IPS-15b (cell line): ENCODE measurements around the gene SPATA4.

ENCODE experiments used
- H3K27me3 ChIP-seq: one replicate; pipeline ENCODE4 v1.6.1; 2013; ENCODE audit warnings: low read length; ENCODE audit not compliant: control insufficient read depth, insufficient read depth
- H3K36me3 ChIP-seq: one replicate; pipeline ENCODE4 v1.6.1; 2013; ENCODE audit warnings: low read length; ENCODE audit not compliant: control insufficient read depth, insufficient read depth
- H3K4me1 ChIP-seq: one replicate; pipeline ENCODE4 v1.6.1; 2013; ENCODE audit warnings: mild to moderate bottlenecking, low read length; ENCODE audit not compliant: control insufficient read depth, insufficient read depth
- H3K4me3 ChIP-seq: one replicate; pipeline ENCODE4 v1.5.1; 2013; ENCODE audit warnings: low read depth, low read length
- H3K9ac ChIP-seq: one replicate; pipeline ENCODE4 v1.6.1; 2013; ENCODE audit warnings: low read depth, mild to moderate bottlenecking, low read length
- H3K9me3 ChIP-seq: one replicate; pipeline ENCODE4 v1.6.1; 2013; ENCODE audit warnings: mild to moderate bottlenecking, low read length; ENCODE audit not compliant: control insufficient read depth, insufficient read depth

SPATA4 gene

DNA sequence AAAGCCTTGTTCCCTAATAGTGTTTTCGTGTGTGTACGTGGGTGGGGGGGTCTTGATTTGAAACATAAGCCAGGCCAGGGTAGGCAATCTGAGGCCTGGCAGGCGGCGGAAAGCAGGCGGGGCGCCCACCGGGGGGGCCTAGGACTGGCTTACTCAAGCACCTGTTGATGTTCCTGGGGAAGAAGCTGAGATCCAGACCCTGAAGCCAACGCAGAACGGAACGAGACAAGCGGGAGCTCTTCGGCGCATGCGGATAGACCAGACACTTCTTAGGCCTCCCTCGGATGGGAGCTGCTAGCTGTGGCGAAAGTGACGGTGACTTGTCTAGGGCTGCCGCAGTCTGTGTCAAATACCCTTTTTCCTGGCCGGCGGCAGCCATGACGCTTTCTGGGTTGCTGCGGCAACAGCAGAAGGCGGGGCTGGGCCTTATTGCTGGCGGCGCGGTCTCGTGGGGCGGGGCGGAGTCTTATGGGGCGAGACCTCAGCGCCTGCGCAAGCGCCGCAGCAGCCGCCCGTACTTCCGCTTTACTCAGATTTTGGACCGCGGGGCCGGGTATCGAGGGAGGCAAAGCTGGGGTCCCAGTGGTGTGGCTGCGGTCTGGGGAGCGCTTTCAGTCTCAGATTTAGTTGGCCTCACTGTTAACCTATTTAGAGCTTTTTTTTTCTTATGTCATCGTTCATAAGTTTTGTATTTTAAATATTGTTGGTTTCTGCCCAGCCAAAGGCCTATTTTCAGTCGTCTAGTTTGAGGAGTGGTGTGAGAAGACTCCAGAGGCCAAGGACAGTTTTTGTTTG lies at the start of gene SPATA4:
Gene SPATA4, minus strand, starts transcription at position 402 of the 795 bp plus-strand sequence. Its CDS starts 23 bp downstream, at position 379.
- H3K4me1 ChIP-seq, result peaks cover 7% of the 10 kb centered on the region
- H3K9ac ChIP-seq, result no peak within 1 kb of the TSS
- no peaks in the 10 kb centered on the region for H3K36me3 ChIP-seq
- no peaks in the 10 kb centered on the region for H3K27me3 ChIP-seq
- H3K9me3 ChIP-seq, result no peaks in the 10 kb centered on the region
- peak within 1 kb of the TSS; percentile 89 for H3K4me3 ChIP-seq

DNA sequence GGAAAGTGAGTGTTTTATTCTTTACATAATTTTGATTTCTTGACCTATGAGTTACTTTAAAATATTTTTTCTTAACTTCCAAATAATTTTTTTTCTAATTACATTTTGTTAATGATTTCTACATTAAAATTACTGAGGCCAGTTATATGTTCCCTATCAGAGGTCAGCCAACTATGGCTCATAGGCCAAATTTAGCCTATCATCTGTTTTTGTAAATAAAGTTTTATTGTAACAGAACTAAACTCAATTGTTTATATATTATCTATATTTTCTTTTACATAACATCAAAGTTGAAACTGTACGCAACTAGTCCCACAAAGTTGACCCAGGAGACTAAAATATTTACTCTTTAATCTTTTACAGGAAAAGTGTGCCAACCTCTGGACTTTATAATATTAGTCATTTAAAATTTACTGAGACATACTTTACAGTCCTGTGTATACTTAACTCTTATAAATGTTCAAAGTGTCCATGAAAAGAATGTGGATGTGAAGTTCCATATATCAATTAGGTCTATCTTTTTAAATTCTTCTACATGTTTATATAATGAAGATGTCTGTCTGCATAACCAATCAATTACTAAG lies 47.5 kb upstream of the SPATA4 start:
- no peaks in the 10 kb centered on the region for H3K27me3 ChIP-seq
- H3K9me3 ChIP-seq, result no peaks in the 10 kb centered on the region
- H3K9ac ChIP-seq, result no peak overlapping the region
- H3K4me1 ChIP-seq, result no peaks in the 10 kb centered on the region
- no peaks in the 10 kb centered on the region for H3K36me3 ChIP-seq
- no peak overlapping the region for H3K4me3 ChIP-seq

- Histone ChIP-seq H3K9me3 (no peaks in the 10 kb centered on the region), H3K4me3 (no peak overlapping the region), H3K36me3 (no peaks in the 10 kb centered on the region), H3K27me3 (no peaks in the 10 kb centered on the region), H3K9ac (no peak overlapping the region), H3K4me1 (no peaks in the 10 kb centered on the region)
Measured at GRCh38 chr4:176241703-176242102, 46.3 kb upstream of the SPATA4 start.

DNA sequence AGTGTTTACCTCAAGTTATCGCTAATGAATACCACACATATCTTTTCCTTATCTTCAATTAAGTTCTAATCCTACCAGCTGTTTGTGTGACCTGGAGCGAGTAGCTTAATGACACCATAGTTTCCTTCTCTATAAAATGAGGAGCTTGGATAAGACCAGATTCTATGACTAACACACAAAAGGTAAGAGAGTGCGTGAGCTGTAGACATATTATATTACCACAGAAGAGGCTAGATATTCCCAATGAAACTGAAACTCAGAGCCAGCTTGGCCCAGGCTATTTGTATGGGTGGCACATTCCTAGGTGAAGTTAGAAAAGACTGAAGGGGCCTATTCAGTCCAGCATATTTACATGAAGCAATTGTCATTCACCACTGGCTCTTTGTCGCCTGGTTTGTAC lies 43.4 kb upstream of the SPATA4 start:
- no peaks in the 10 kb centered on the region for H3K27me3 ChIP-seq
- no peaks in the 10 kb centered on the region for H3K36me3 ChIP-seq
- no peak overlapping the region for H3K9ac ChIP-seq
- no peaks in the 10 kb centered on the region for H3K4me1 ChIP-seq
- H3K9me3 ChIP-seq, result no peaks in the 10 kb centered on the region
- no peak overlapping the region for H3K4me3 ChIP-seq

DNA sequence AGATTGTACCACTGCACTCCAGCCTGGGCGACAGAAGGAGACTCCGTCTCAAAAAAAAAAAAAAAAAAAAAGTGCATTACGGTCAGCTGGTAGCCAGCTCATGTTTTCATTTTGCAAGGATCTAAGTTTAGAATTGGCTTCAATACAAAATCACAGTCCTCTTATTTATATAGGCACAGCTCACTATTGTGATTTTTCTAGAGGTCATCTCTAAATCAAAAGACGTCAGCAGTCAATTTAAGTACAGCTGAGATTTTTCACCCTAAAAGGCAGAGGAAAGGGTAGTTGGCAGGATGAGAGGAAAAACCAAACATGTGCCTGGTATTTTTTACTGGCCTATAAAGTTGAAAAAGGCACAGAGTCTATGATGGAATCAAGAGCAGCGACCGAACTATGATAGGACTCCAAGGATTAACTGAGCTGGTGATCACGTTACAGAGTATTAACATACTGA lies 42.8 kb upstream of the SPATA4 start:
- Histone ChIP-seq H3K27me3 (no peaks in the 10 kb centered on the region), H3K4me3 (no peak overlapping the region), H3K9ac (no peak overlapping the region)

DNA sequence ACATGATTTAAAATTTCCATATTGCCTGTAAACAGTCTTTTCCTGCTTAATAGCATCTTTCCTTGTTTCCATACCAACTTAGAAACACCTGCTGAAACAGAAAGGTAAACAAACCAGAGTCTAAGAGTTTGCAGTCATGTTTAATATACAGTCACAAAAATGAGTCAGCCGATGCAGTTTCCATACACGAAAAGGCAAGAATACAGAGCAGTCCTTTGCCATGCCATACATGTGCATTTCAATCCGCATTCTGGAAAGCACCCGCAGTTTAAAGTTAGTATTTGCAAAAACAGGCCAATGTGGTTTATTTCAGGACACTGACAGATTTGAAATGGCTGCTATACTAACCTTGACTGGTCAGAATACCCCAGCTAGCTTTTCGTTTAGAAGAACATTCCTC lies 41.6 kb upstream of the SPATA4 start:
- H3K36me3 ChIP-seq, result no peaks in the 10 kb centered on the region
- H3K9me3 ChIP-seq, result no peaks in the 10 kb centered on the region
- H3K4me3 ChIP-seq, result no peak overlapping the region
- H3K27me3 ChIP-seq, result no peaks in the 10 kb centered on the region
- no peaks in the 10 kb centered on the region for H3K4me1 ChIP-seq
- no peak overlapping the region for H3K9ac ChIP-seq

More for the DNA sequence above, 42.8 kb upstream of the SPATA4 start:
- Histone ChIP-seq H3K9me3 (no peaks in the 10 kb centered on the region), H3K36me3 (no peaks in the 10 kb centered on the region), H3K4me1 (no peaks in the 10 kb centered on the region)

DNA sequence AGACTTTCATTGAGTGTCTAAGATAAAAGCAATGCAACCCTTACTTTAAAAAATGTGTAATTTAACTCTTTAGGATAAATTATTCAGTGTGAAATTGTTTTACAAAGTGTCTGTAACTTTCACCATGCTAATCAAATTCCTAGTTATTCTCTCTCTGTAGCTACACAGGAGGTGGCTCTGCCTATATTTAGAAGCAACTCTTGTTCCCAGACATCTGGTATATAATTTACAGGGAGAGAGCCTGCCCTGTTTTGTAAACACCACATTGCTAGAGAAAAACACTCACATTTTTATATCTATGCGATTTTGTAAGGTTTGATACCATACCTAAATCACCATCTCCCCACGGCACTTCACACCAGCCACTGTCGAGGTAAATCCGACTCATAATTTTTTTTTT lies 35.5 kb upstream of the SPATA4 start:
- H3K9me3 ChIP-seq, result no peaks in the 10 kb centered on the region
- H3K9ac ChIP-seq, result no peak overlapping the region
- H3K27me3 ChIP-seq, result no peaks in the 10 kb centered on the region
- H3K4me3 ChIP-seq, result no peak overlapping the region
- no peaks in the 10 kb centered on the region for H3K36me3 ChIP-seq
- H3K4me1 ChIP-seq, result no peaks in the 10 kb centered on the region

GRCh38 chr4:176229645-176230044 lies 34.3 kb upstream of the SPATA4 start:
- Histone ChIP-seq H3K9me3 (no peaks in the 10 kb centered on the region), H3K4me3 (no peak overlapping the region), H3K9ac (no peak overlapping the region), H3K4me1 (no peaks in the 10 kb centered on the region), H3K27me3 (no peaks in the 10 kb centered on the region), H3K36me3 (no peaks in the 10 kb centered on the region)

DNA sequence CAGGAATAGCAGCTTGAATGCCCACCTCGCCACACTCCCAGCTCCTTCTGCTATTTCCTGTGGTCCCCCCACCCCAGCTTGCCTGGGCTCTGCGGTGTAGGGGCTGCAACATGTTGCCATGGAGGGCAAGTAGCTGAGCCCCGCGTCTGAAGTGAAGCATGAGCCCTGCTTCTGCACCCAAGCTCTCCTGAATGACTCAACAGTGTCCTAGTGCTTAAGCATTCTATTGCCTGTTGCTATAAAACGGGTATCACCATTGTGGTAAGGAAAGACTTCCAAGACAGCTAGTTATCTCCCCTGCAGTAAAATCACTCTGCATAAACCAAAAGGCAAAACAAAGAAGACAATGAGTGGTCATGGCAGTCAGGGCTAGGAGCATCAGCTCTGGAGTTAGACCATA lies 31.4 kb upstream of the SPATA4 start:
- Histone ChIP-seq H3K9me3 (no peaks in the 10 kb centered on the region), H3K4me1 (no peaks in the 10 kb centered on the region), H3K4me3 (no peak overlapping the region)

GRCh38 chr4:176223561-176223960 lies 28.2 kb upstream of the SPATA4 start:
- no peaks in the 10 kb centered on the region for H3K27me3 ChIP-seq
- no peak overlapping the region for H3K4me3 ChIP-seq
- no peaks in the 10 kb centered on the region for H3K9me3 ChIP-seq
- no peaks in the 10 kb centered on the region for H3K4me1 ChIP-seq
- no peak overlapping the region for H3K9ac ChIP-seq
- H3K36me3 ChIP-seq, result no peaks in the 10 kb centered on the region

More for the DNA sequence above, 31.4 kb upstream of the SPATA4 start:
- Histone ChIP-seq H3K36me3 (no peaks in the 10 kb centered on the region), H3K9ac (no peak overlapping the region), H3K27me3 (no peaks in the 10 kb centered on the region)

- no peaks in the 10 kb centered on the region for H3K36me3 ChIP-seq
- H3K9ac ChIP-seq, result no peak overlapping the region
- H3K9me3 ChIP-seq, result no peaks in the 10 kb centered on the region
- H3K4me3 ChIP-seq, result no peak overlapping the region
- H3K27me3 ChIP-seq, result no peaks in the 10 kb centered on the region
- H3K4me1 ChIP-seq, result no peaks in the 10 kb centered on the region
Measured at GRCh38 chr4:176222149-176222548, 26.8 kb upstream of the SPATA4 start.

DNA sequence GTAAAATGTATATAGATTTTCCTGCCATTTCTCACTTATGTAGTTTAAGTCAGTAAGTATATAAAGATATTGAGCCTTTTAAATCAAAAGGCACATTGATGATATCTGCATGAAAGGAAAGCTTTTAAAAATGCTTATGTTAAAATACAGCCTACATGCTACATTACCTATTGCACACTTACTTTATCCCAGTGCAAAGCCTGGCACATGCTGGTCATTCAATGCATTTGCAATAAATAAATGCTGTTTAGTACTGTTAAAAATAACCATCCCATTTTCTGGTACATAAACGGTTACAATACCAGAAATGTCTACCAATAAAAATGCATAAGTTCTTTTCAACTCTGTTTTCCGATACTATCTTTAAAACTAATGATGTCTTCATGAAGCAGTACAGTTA lies 22.1 kb upstream of the SPATA4 start:
- Histone ChIP-seq H3K9me3 (no peaks in the 10 kb centered on the region), H3K4me3 (no peak overlapping the region), H3K27me3 (no peaks in the 10 kb centered on the region), H3K4me1 (no peaks in the 10 kb centered on the region), H3K9ac (no peak overlapping the region), H3K36me3 (no peaks in the 10 kb centered on the region)
